ELF-1 (cell line): ENCODE measurements around the gene HTT.

Experiments used
- DNase-seq: peaks from one replicate; pipeline ENCODE4 v3.0.0-alpha.2; 2016; ENCODE audit warnings: low read depth, low spot score

The HTT gene

DNA sequence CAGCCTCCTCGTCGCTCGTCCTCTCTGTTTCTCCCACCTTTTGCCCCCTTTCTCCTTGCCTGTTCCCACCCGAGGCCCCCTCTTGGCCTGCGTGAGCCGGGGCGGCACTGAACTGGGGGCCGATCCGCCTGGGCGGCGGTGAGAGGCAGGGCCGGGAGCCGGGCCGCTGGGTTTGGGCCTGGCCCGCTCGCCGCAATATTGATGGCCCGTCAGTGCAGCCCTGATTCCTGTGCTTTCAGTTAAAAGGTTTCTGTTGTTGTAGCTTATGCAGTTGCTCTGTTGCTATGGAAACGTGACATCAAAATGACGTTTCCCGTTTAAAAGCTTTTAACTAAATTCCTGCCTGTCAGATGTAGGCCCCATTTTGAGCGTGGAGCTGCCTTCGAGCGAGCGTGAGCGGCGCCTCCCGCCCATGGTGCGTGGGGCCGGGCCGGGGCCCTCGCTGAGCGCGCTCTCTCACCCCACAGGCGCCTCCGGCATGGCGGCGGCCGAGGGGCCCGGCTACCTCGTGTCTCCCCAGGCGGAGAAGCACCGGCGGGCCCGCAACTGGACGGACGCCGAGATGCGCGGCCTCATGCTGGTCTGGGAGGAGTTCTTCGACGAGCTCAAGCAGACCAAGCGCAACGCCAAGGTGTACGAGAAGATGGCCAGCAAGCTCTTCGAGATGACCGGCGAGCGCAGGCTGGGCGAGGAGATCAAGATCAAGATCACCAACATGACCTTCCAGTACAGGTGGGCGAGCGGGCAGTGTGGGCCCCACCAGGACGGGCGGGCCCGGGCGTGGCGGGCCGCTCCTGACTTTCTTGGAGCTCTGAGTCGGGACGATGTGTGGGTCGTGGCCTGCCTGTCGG, 174.6 kb downstream of the HTT start, which contains the start of gene MSANTD1:
TSS of gene MSANTD1 (plus strand) at position 349 of the 851 bp plus-strand sequence. CDS start at position 413, 64 bp downstream.
- DNase-seq, result peak; percentile 37

DNA sequence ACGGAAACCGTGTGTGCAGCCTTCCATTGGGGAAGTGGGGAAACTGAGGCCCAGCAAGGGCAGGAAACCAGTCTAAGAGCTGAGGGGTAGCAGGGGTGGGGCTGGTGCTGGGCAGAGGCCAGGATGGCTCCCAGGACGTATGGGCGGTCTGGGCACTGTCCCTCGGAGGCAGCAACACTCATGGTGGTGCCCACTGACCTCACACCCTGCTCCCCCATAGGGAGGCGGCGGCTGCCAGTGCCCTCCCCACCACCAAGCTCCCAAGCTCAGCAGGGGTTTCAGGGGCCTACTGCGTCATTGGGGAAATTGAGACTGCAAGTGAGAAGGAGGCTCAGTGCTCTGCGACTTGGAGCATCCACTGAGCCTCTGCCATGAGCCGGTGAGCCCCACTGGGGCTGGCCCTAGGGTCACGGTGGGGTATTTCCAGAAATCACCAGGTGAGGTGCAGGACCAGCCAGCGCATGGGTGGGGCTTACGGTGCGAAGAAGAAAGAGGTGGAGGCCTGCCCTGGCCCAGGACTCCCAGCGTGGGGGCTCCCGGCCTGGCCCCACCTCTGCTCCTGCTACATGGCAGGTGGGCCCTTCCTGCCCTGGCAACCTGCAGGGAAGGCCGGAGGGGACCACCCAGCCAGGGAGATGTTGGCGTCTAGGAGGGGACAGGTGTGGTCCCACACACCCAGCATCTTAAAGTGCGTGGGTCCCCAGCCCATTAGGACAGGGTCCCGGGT, 175.4 kb downstream of the HTT start:
- no peak for DNase-seq

DNA sequence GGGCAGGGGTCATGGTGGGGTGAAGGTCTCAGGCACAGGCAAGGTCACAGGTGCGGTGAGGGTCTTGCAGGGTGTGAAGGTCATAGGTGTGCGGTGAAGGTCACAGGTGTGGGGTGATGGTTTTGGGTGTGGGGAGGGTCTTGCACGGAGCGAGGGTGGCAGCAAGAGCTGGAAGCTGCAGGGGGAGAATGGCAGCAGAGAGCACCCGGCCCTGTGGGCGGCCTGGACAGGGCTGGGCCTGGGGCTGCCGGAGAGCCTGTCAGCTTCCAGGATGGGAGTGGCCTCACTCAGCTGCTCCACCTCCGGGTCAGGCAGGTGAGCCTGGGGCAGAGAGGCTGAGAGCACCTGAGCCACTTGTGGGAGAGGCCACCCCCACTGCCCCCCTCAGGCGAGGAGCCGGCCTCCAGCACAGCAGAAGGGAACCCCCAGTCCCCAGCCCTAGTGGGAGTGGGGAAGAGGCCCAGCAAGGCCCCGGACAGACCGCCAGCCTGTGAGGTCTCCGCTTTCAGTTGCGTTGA, 176.0 kb downstream of the HTT start:
- peak; percentile 60 for DNase-seq

DNA sequence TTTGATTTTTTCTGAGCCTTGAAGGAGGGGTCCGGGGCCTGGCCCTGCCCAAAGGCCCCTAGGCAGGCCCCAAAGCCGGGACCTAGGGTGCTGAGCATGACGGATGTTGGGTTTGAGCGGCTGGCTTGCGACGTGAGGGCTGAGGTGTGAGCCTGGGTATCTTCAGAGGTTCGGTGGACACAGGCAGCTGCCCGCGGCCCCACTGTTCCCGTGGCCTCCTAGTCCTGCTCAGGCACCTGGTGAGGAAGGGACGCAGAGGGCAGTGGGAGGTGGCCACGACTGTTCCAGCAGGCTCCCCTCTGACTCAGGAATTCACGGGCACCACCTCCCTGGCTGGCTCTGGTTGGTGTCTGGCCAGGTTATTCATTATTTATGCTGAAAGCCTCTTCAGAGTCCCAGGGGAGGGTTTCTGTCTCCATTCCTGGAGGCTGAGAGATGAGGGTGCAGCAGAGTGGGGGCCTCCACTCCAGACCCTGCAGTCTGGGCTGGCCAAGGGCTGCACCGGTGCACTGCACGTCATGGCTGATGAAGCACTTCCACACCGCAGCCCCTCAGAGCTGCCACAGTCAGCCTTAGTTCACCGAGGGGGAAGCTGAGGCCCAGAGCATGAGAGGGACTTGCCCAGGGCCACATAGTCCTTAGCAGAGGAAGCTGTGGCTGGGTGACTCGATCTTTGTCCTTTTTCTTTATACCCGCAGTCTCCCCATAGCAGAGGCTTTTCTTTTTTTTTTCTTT, 176.6 kb downstream of the HTT start:
- no peak for DNase-seq

DNA sequence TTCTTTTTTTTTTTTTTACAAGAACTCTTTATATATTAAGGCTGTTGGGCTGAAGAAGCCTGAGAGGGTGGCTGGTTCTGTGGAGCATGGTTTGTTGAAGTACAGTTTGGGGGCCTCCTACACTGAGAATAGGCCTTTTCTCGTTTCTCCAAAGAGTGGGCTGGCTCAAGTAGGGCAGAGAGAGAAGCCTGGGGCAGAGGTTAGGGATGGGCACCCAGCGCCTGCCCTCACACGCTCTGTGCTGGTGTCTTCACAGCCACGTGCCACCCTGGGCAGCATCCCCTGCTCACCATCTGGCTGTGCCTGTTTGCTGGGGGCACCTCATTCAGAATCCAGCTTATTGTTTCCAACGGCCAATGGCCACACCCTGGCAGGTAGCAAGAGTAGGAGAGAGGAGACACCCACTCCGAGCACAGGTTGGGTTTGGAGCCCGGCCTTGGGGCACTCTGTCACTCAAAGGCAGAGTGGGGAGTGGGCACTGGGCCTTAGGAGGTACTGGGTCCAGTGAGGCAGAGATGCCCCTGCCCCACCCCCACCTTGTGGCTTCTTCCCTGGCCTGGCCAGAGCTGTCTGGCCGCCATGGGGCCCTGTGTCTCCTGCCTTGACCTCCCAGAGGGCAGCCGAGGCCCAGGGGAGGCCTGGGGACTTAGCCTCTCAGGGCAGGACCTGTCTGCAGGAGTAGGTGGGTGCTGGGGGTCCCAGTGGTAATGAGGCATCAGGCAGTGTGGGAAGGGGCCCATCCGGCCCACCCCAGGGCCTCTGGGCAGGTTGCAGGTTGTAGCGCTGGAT, 177.4 kb downstream of the HTT start:
- no peak for DNase-seq

DNA sequence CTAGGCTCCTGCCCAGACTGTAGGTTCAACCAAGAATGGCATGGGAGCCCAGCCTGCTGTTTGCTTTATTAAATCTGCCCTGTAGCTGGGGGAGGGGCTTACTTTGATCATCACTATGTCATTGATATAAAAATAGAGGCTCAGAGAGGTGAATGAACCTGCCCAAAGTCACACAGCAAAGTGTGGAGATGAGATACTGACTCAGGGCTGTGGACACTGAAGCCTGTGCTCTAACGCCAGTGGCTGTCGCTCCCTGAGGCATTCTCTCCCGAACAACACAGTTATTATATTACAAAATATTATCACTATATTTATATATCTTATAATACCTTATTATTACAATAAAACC, 178.0 kb downstream of the HTT start:
- DNase-seq, result no peak

DNA sequence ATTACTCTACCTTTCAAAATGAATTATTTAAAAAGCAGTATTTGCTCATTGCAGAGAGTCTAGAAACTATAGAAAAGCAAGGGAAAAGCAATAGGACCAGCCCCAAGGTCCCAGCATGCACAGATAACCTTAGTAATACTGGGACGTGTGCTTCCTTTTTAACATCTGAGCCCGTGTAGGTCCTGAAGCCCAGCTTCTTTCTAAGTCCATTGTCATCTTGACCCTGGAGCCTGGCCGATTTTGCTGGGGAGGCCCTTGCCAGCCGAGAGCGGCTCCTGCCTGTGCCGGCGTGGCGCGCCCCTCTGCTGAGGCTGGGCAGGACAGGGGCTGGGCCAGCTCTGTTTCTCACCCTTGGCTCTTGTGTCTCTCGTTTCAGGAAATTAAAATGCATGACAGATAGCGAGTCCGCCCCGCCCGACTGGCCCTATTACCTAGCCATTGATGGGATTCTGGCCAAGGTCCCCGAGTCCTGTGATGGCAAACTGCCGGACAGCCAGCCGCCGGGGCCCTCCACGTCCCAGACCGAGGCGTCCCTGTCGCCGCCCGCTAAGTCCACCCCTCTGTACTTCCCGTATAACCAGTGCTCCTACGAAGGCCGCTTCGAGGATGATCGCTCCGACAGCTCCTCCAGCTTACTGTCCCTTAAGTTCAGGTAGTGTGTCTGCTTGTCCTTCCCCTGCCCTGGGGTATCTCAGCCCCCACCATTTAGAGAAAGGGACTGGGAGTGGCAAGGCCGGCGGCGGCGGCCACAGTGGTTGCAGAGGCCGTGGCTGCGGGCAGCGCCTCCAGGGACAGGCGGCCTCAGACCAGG, 178.6 kb downstream of the HTT start:
- DNase-seq, result no peak

DNA sequence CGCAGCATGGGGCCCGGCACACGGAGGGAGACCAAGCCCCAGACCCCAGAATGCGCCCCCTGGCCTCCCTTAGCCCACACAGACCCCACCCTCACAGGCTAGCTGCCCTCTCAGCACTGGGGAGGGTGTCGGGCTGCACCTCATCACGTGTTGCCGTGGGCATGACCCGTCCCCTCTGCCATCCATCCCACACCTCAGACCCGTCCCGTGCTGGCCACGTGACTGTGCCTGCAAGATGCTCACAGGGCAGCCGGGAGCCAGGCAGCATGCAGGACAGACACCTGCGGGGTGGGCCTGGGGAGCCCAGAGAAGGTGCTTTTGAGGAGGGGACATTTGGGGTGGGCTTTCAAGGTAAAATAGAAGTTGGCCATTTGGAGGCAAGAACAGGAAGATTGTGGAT, 179.3 kb downstream of the HTT start:
- no peak for DNase-seq

DNA sequence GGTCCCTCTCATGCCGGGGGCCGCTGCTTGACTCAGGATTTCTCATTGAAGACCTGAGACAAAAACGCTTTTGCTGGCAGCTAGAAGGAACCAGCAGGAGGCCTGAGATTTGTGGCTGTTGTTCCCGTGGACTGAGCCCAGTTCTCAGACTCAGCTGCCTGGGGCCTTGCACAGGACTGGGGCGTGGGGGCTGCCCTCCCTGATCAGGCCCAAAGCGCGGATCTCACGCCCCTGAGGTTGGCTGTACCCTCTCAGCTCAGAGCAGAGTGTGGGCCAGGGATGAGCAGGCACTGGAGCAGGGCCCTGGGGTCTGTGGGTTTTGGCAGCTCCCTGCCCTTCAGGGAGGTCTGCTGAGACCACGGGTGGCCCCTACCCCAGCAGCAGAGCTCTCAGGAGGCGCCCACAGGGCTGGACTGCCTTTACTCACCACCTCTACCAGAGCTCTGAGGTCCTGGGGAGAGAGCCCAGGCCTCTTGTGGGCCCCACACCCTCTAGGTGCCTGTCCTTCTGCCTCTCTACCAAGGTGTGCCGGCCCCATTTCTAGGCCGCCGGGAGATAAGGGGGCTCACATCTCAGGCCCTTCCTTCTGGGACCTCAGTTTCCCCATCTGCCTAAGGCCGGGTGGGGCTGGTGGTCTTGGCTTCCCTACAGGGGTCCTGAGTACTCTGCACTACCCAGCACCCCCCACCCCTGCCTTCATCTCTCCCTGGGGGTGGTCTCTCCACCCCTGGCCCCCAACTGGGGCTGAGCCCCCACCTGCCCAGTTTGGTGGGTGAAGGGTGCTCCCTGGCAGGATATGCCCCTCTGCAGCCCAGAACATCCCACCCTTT, 180.0 kb downstream of the HTT start:
- no peak for DNase-seq

DNA sequence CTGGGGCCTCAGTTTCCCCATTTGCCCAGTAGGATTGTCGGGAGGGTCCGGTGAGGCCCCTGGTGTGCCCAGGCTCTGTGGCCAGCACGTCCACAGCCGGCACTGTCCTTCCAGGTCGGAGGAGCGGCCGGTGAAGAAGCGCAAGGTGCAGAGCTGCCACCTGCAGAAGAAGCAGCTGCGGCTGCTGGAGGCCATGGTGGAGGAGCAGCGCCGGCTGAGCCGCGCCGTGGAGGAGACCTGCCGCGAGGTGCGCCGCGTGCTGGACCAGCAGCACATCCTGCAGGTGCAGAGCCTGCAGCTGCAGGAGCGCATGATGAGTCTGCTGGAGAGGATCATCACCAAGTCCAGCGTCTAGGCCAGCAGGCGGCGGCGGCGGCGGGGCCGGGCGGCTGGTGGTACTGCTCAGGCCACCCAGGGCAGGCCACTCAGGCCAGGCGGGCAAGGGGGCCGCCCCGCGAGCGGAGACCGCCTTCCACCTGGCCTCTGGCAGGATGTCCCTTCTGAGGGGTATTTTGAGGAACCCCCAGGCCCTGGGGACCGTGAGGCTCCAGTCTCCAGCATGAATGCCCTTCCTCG, 181.2 kb downstream of the HTT start:
- no peak for DNase-seq

DNA sequence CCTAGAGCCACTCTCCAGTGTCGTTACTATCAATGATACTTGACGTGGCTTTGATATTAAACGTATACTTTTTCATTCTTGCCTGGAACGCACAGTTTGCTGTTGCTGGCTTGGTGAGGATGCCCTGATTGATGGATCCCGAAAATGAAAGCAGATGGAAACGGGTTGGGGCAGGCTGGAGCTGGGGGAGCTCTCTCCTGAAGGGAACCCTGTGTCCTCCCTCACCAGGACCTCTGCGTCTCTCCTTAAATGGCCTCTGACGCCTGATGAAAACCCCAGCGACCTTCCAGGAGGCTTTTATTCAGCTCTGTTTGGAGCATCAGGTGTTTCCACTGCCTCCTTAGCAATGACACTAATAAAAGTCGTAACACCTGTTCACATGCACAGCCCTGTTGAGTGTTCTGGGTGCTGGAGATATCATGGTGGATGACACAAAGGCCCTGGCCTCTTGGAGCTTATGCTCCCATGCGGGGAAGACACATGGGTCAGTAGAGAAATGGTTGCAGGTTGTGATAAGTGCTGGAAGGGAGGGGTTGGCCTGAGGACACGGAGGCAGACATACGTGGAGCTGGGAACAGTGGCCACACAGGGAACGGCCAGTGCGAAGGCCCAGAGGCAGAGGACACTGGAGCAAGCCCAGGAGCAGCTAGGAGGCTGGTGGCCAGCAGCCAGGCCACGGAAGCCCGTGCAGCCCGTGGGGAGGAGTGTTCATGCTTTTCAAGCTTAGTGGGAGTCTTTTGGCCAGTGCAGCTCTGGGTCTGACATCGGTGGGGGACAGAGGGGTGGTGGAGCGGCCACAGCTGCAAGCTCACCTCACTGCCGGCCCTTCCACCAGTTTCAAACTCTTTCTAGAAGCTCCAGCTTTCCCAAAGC, 182.0 kb downstream of the HTT start:
- no peak for DNase-seq

DNA sequence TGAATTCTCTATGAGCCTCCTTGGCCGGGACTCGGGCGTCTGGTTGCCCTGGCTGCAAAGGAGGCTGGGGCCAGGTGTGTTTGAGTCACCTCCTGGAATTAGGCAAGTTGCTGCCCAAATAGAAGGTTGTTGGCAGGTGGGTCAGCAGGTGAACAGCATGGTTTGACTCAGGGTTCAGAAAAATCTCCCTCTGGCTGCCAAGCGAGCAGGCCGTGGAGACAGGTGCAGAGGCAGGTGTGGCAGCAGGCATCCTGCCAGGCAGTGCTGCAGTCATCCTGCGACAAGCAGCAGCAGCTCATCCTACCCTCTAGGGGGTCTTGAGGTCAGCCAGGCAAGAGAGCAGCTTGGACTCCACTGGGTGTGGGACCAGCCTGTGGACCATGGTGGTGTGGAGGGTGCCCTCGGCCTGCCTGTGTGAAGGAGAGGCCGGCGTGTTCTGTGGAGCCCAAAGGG, 182.6 kb downstream of the HTT start:
- no peak for DNase-seq

DNA sequence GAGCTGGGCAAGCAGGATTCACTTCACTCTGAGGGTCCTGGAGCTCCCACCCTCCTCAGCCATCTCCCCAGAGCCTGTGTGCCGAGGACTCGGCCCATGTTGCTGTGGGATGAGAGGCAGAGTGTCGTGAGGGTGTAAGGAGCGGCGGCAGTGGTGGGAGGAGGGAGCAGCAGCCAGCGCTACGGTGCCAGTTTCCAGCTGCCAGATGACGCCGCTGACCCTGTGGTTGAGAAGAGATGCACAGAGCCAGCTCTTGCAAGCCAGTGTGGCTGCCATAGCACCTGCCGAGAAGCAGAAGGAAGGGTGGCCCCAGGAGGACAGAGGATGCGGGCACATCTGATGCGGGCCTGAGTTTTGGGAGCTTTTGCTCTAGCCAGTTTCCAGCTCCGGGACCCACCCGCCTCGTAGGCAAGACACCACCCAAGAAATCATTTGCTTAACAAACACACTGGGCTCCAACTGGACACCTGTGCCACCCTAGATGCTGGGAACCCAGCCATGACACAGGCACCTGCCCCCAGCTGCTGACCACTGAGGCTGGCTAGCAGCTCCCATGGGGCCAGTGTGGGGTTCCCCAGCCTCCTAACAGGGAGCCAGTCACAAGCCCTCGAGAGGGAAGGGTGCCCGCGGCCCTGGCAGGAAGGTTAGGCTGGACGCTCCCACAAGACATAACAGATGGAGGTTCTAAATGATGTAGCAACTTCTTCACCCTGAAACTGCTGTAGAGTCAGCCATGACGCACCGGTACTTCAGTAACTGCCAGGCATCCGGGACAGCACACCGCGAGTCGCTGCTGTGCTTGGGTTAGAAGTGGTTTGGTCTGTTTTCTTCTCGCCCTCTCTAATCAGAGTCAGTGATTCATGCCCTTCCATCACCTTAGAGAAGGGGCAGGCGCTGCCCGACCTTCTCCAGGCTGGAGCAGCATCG, 183.3 kb downstream of the HTT start:
- no peak for DNase-seq

DNA sequence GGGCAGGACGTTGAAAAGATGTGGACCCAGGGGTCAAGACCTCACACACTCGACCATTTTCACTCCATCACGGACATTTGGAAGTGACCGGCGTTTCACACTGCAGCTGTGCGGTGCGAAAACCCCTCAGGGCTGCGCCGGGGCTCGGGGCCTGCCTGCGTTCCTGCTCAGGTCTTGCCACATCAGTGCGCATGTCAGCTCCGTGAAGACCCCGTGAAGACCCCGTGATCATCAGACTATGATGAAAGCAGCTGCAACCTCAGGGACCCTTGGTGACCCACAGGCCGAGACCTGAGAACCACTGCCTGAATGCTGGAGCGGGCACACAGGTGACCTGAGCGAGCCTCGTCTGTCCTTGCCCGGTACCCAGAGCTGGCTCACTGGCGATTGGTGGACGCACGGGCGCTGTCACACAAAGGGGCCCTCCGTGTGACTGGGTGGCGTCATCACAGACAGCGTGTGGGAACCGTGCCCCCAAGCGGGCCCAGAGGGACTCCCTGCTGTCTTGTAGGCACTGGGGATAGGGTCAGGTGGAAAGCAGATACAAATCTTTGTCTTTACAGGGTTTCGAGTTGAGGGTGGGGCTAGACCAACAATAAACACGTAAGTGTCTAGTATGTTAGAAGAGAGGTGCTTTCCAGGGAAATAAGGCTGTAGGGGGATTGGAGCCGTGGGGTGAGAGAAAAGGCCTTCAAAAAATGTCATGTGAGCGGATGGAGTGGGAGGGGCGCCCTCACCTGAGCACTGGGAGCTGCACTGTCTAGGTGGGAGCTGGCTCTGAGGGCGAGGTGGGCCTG, 187.1 kb downstream of the HTT start:
- no peak for DNase-seq

DNA sequence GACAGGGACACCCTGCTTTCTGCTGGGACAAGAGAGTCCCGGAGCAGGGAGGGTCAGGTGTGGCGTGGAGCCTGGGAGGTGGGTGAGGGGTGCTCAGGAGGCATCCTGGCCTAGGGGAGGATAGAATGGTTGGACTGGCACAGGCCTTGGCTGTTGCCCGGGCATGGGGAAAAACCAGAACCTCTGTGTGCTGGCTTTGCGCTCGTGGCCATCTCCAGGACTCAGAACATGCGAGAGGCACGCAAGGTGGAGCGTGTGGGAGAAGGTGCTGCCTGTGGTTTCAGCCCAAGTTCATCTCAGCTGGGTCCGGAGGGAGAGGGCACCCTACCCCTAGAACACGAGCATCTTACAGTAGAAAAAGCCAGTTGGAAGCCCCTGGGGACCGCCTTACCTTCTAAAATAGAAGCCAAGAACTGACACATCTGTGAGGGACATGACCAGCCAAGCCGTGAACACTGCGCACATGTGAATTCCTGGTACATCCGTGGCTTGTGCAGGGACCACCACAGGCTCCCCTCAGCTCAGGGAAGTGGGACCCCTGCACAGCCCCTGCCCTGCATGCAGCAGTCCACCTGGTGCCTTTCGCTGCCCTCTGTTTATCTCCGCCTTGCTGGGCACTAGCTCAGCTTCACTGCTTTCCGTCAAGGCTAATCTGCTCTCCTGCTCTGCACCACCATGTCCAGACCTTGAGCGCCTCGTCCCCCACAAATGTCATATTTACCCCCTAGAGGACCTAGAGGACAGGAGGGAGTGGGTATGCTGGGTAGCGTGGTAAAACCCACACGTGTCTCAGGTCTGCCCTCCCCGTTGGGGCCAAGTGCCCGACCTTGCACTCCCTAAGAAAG, 187.9 kb downstream of the HTT start:
- DNase-seq, result no peak
